ENCODE measurements around the gene GPR143.

GPR143 gene

GRCh38 chrX:9802737-9803136, 37.1 kb upstream of the GPR143 start:
- no peaks in the 10 kb centered on the region for H3K36me3 ChIP-seq (ENCODE audit: control insufficient read depth, insufficient read depth, low read length)
- no peaks in the 10 kb centered on the region for H3K9me3 ChIP-seq (ENCODE audit: control insufficient read depth, low read length)
- no peak overlapping the region for H2AFZ ChIP-seq
- no peaks in the 10 kb centered on the region for H3K27me3 ChIP-seq (ENCODE audit: control insufficient read depth, insufficient read depth, low read length)
- no peak overlapping the region for H3K9ac ChIP-seq
- H3K4me1 ChIP-seq = no peaks in the 10 kb centered on the region
- TF ChIP-seq CTCF (IDR thresholded peaks at IDR 0.05) = no peak
- no peak overlapping the region for H3K27ac ChIP-seq
- no peak overlapping the region for H3K4me2 ChIP-seq (ENCODE audit: low read length)
- peaks cover 6% of the 10 kb centered on the region for H3K79me2 ChIP-seq
- H3K4me3 ChIP-seq (ENCODE audit: low read depth, low read length) = no peak overlapping the region

- H3K9me3 ChIP-seq (ENCODE audit: control insufficient read depth, low read length) = no peaks in the 10 kb centered on the region
- H3K79me2 ChIP-seq = peaks cover 9% of the 10 kb centered on the region
- H3K4me3 ChIP-seq (ENCODE audit: low read depth, low read length) = no peak overlapping the region
- H2AFZ ChIP-seq = no peak overlapping the region
- no peaks in the 10 kb centered on the region for H3K4me1 ChIP-seq
- H3K9ac ChIP-seq = no peak overlapping the region
- no peak overlapping the region for H3K4me2 ChIP-seq (ENCODE audit: low read length)
- no peaks in the 10 kb centered on the region for H3K27me3 ChIP-seq (ENCODE audit: control insufficient read depth, insufficient read depth, low read length)
- no peak overlapping the region for H3K27ac ChIP-seq
- H3K36me3 ChIP-seq (ENCODE audit: control insufficient read depth, insufficient read depth, low read length) = no peaks in the 10 kb centered on the region
- TF ChIP-seq CTCF (IDR thresholded peaks at IDR 0.05) = no peak
Observed at GRCh38 chrX:9797384-9798360, 32.0 kb upstream of the GPR143 start.

- no peak overlapping the region for H3K4me3 ChIP-seq (ENCODE audit: low read depth, low read length)
- no peak overlapping the region for H2AFZ ChIP-seq
- no peak for TF ChIP-seq CTCF (IDR thresholded peaks at IDR 0.05)
- no peak overlapping the region for H3K9ac ChIP-seq
- H3K79me2 ChIP-seq = peaks cover 7% of the 10 kb centered on the region
- H3K4me2 ChIP-seq (ENCODE audit: low read length) = no peak overlapping the region
- H3K36me3 ChIP-seq (ENCODE audit: control insufficient read depth, insufficient read depth, low read length) = no peaks in the 10 kb centered on the region
- no peak overlapping the region for H3K27ac ChIP-seq
- no peaks in the 10 kb centered on the region for H3K9me3 ChIP-seq (ENCODE audit: control insufficient read depth, low read length)
- H3K4me1 ChIP-seq = no peaks in the 10 kb centered on the region
- no peaks in the 10 kb centered on the region for H3K27me3 ChIP-seq (ENCODE audit: control insufficient read depth, insufficient read depth, low read length)
Observed at GRCh38 chrX:9794495-9794894, 28.8 kb upstream of the GPR143 start.

- Histone ChIP-seq H3K4me3 (ENCODE audit: low read depth, low read length) (no peak overlapping the region), H3K79me2 (peaks cover 5% of the 10 kb centered on the region), H3K27ac (no peak overlapping the region), H2AFZ (no peak overlapping the region), H3K4me1 (peaks cover 2% of the 10 kb centered on the region), H3K9ac (no peak overlapping the region), H3K9me3 (ENCODE audit: control insufficient read depth, low read length) (no peaks in the 10 kb centered on the region), H3K27me3 (ENCODE audit: control insufficient read depth, insufficient read depth, low read length) (no peaks in the 10 kb centered on the region), H3K36me3 (ENCODE audit: control insufficient read depth, insufficient read depth, low read length) (no peaks in the 10 kb centered on the region), H3K4me2 (ENCODE audit: low read length) (no peak overlapping the region)
- TF ChIP-seq CTCF (IDR thresholded peaks at IDR 0.05) = no peak
Observed at GRCh38 chrX:9790866-9791265, 25.2 kb upstream of the GPR143 start.
